HUES48 (cell line): Measurements from ENCODE around the gene HNMT.

Experiments used
- H3K27ac ChIP-seq: one replicate; pipeline ENCODE4 v1.7.0; 2013; ENCODE audit warnings: low read depth, low read length, inconsistent platforms
- H3K27me3 ChIP-seq: 2 replicates; pipeline ENCODE4 v1.6.1; 2013; ENCODE audit warnings: mild to moderate bottlenecking, low read length; ENCODE audit not compliant: control insufficient read depth, insufficient read depth
- H3K36me3 ChIP-seq: 2 replicates; pipeline ENCODE4 v1.6.1; 2013; ENCODE audit warnings: low read length; ENCODE audit not compliant: control insufficient read depth, insufficient read depth
- H3K4me1 ChIP-seq: 2 replicates; pipeline ENCODE4 v1.6.1; 2013; ENCODE audit warnings: mild to moderate bottlenecking, low read length; ENCODE audit not compliant: control insufficient read depth, insufficient read depth
- H3K4me3 ChIP-seq: 2 replicates; pipeline ENCODE4 v1.5.1; 2013; ENCODE audit warnings: mild to moderate bottlenecking, low read depth, low read length
- H3K9ac ChIP-seq: 2 replicates; pipeline ENCODE4 v1.6.1; 2013; ENCODE audit warnings: mild to moderate bottlenecking, low read depth, low read length, moderate library complexity
- H3K9me3 ChIP-seq: 2 replicates; pipeline ENCODE4 v1.6.1; 2013; ENCODE audit warnings: low read length; ENCODE audit not compliant: control insufficient read depth, insufficient read depth

Gene HNMT

GRCh38 chr2:137947032-137947727 lies 17.1 kb upstream of the HNMT start:
- peaks cover 21% of the 10 kb centered on the region for H3K27me3 ChIP-seq
- H3K27ac ChIP-seq: no peak overlapping the region
- no peaks in the 10 kb centered on the region for H3K9me3 ChIP-seq
- no peak overlapping the region for H3K9ac ChIP-seq
- no peak overlapping the region for H3K4me3 ChIP-seq
- H3K4me1 ChIP-seq: no peaks in the 10 kb centered on the region
- no peaks in the 10 kb centered on the region for H3K36me3 ChIP-seq

GRCh38 chr2:137947728-137948336 lies 16.4 kb upstream of the HNMT start:
- Histone ChIP-seq H3K27me3 (peaks cover 21% of the 10 kb centered on the region), H3K27ac (no peak overlapping the region), H3K9me3 (no peaks in the 10 kb centered on the region), H3K4me1 (no peaks in the 10 kb centered on the region), H3K4me3 (no peak overlapping the region), H3K36me3 (no peaks in the 10 kb centered on the region), H3K9ac (no peak overlapping the region)

- Histone ChIP-seq H3K4me1 (0 out of 2 replicates have a peak, but pooled peaks cover 4% of the 10 kb centered on the region), H3K27me3 (peaks cover 21% of the 10 kb centered on the region)
These were observed 15.4 kb upstream of the HNMT start for GRCh38 chr2:137948894-137949293.

GRCh38 chr2:137950238-137950637 lies 14.0 kb upstream of the HNMT start:
- Histone ChIP-seq H3K4me3 (no peak overlapping the region), H3K4me1 (0 out of 2 replicates have a peak, but pooled peaks cover 4% of the 10 kb centered on the region), H3K9ac (no peak overlapping the region), H3K27ac (no peak overlapping the region), H3K36me3 (no peaks in the 10 kb centered on the region), H3K27me3 (peaks cover 21% of the 10 kb centered on the region), H3K9me3 (no peaks in the 10 kb centered on the region)

More at GRCh38 chr2:137948894-137949293, 15.4 kb upstream of the HNMT start:
- Histone ChIP-seq H3K27ac (no peak overlapping the region), H3K9me3 (no peaks in the 10 kb centered on the region), H3K9ac (no peak overlapping the region), H3K4me3 (no peak overlapping the region), H3K36me3 (no peaks in the 10 kb centered on the region)

GRCh38 chr2:137951586-137951985 lies 12.7 kb upstream of the HNMT start:
- H3K27ac ChIP-seq: no peak overlapping the region
- H3K9ac ChIP-seq: no peak overlapping the region
- H3K4me3 ChIP-seq: no peak overlapping the region
- no peaks in the 10 kb centered on the region for H3K9me3 ChIP-seq
- no peaks in the 10 kb centered on the region for H3K36me3 ChIP-seq
- peaks cover 8% of the 10 kb centered on the region; the same call in 1 of the 2 replicates for H3K4me1 ChIP-seq
- H3K27me3 ChIP-seq: peaks cover 10% of the 10 kb centered on the region

GRCh38 chr2:137952586-137953129 lies 11.6 kb upstream of the HNMT start:
- H3K4me3 ChIP-seq: no peak overlapping the region
- no peak overlapping the region for H3K9ac ChIP-seq
- H3K36me3 ChIP-seq: no peaks in the 10 kb centered on the region
- H3K9me3 ChIP-seq: no peaks in the 10 kb centered on the region
- peaks cover 8% of the 10 kb centered on the region; the same call in 1 of the 2 replicates for H3K4me1 ChIP-seq
- no peak overlapping the region for H3K27ac ChIP-seq
- H3K27me3 ChIP-seq: no peaks in the 10 kb centered on the region

- H3K4me3 ChIP-seq: no peak overlapping the region
- H3K36me3 ChIP-seq: no peaks in the 10 kb centered on the region
- peaks cover 8% of the 10 kb centered on the region; the same call in 1 of the 2 replicates for H3K4me1 ChIP-seq
- no peak overlapping the region for H3K27ac ChIP-seq
- no peaks in the 10 kb centered on the region for H3K27me3 ChIP-seq
- H3K9ac ChIP-seq: no peak overlapping the region
- no peaks in the 10 kb centered on the region for H3K9me3 ChIP-seq
These were observed 8.7 kb upstream of the HNMT start for GRCh38 chr2:137955536-137955935.

GRCh38 chr2:137957033-137957432 lies 7.2 kb upstream of the HNMT start:
- Histone ChIP-seq H3K9ac (no peak overlapping the region), H3K4me1 (peaks cover 8% of the 10 kb centered on the region; the same call in 1 of the 2 replicates), H3K36me3 (no peaks in the 10 kb centered on the region), H3K9me3 (no peaks in the 10 kb centered on the region), H3K27ac (no peak overlapping the region), H3K27me3 (no peaks in the 10 kb centered on the region), H3K4me3 (no peak overlapping the region)

GRCh38 chr2:137959166-137959565 lies 5.1 kb upstream of the HNMT start:
- Histone ChIP-seq H3K9me3 (no peaks in the 10 kb centered on the region), H3K4me3 (no peak overlapping the region), H3K27ac (no peak overlapping the region), H3K9ac (no peak overlapping the region), H3K27me3 (no peaks in the 10 kb centered on the region), H3K36me3 (no peaks in the 10 kb centered on the region), H3K4me1 (peaks cover 12% of the 10 kb centered on the region)

- Histone ChIP-seq H3K4me3 (no peak overlapping the region), H3K27me3 (no peaks in the 10 kb centered on the region), H3K9ac (no peak overlapping the region), H3K36me3 (no peaks in the 10 kb centered on the region), H3K4me1 (peaks cover 22% of the 10 kb centered on the region), H3K9me3 (no peaks in the 10 kb centered on the region), H3K27ac (no peak overlapping the region)
These were observed 4.0 kb upstream of the HNMT start for GRCh38 chr2:137960223-137960622.

- Histone ChIP-seq H3K9ac (no peak overlapping the region), H3K4me1 (peaks cover 19% of the 10 kb centered on the region), H3K36me3 (no peaks in the 10 kb centered on the region), H3K4me3 (no peak overlapping the region), H3K27ac (no peak overlapping the region), H3K27me3 (no peaks in the 10 kb centered on the region), H3K9me3 (no peaks in the 10 kb centered on the region)
These were observed 2.7 kb upstream of the HNMT start for GRCh38 chr2:137961602-137962001.
